IMR-90 (cell line): ENCODE measurements around the gene SEL1L2. TPM values are rescaled to one million over a fixed set of nuclear protein-coding genes. Genes with fewer than 3 reads are reported as not detected.

Source experiments
- ATAC-seq: fragments of 200-7000 bp; cut with Tn5 transposase; 2 replicates; pipeline ENCODE4 v1.9.1; 2020; ENCODE audit warnings: low read depth, mild to moderate bottlenecking, moderate library complexity
- BruUV-seq: library from RNA; stranded (reverse); fragments of 400-500 nt; replicated peaks from 2 replicates; lab custom pipeline; 2021; lab: Mats Ljungman, UMichigan
- CTCF ChIA-PET: fragments of 300-600 bp; formaldehyde crosslinking; extraction: SDS; loops from one replicate; lab custom pipeline; 2021; ENCODE audit warnings: antibody characterized with exemption; lab: Yijun Ruan, JAX
- POLR2A ChIA-PET: fragments of 300-600 bp; sonication (Branson Sonifier 250); formaldehyde crosslinking; loops from one replicate; lab custom pipeline; 2022; ENCODE audit warnings: antibody characterized with exemption; ENCODE audit not compliant: unreplicated experiment; lab: Charles Lee
- DNase-seq: peaks from one replicate; pipeline ENCODE4 v3.0.0; 2013
- H2AFZ ChIP-seq: replicated peaks from 2 replicates; pipeline ENCODE3; 2013; ENCODE audit warnings: low read length, mild to moderate bottlenecking; ENCODE audit not compliant: poor library complexity
- H2AK5ac ChIP-seq: 2 replicates; pipeline ENCODE4 v1.6.1; 2013; ENCODE audit warnings: low read depth, low read length, inconsistent platforms
- H2AK9ac ChIP-seq: replicated peaks from 2 replicates; pipeline ENCODE3; 2013; ENCODE audit warnings: mild to moderate bottlenecking, low read depth, low read length, moderate library complexity; ENCODE audit not compliant: poor library complexity
- H2BK120ac ChIP-seq: 2 replicates; pipeline ENCODE4 v1.6.1; 2013; ENCODE audit warnings: low read depth, low read length, inconsistent platforms
- H2BK15ac ChIP-seq: 3 replicates; pipeline ENCODE4 v1.6.1; 2013; ENCODE audit warnings: low read depth, low read length, inconsistent platforms
- H2BK20ac ChIP-seq: 2 replicates; pipeline ENCODE4 v1.6.1; 2013; ENCODE audit warnings: low read depth, mild to moderate bottlenecking, inconsistent platforms, low read length, moderate library complexity
- H2BK5ac ChIP-seq: 2 replicates; pipeline ENCODE4 v1.6.1; 2013; ENCODE audit warnings: mild to moderate bottlenecking, low read depth, low read length, inconsistent platforms; ENCODE audit not compliant: poor library complexity, severe bottlenecking
- H3K14ac ChIP-seq: replicated peaks from 2 replicates; pipeline ENCODE4 v1.6.1; 2013; ENCODE audit warnings: low read depth, low read length, inconsistent platforms
- H3K18ac ChIP-seq: 2 replicates; pipeline ENCODE4 v1.6.1; 2013; ENCODE audit warnings: low read depth, low read length, control low read depth
- H3K23ac ChIP-seq: 2 replicates; pipeline ENCODE4 v1.6.1; 2013; ENCODE audit warnings: low read depth, low read length, inconsistent platforms
- H3K27ac ChIP-seq: 2 replicates; pipeline ENCODE4 v1.5.1; 2013; ENCODE audit warnings: mild to moderate bottlenecking, control low read depth, low read length; ENCODE audit not compliant: insufficient read depth
- H3K27me3 ChIP-seq: 2 replicates; pipeline ENCODE4 v1.6.1; 2013; ENCODE audit warnings: low read length; ENCODE audit not compliant: control insufficient read depth, insufficient read depth
- H3K36me3 ChIP-seq: 2 replicates; pipeline ENCODE4 v1.6.1; 2013; ENCODE audit warnings: low read length, mixed read lengths; ENCODE audit not compliant: control insufficient read depth, insufficient read depth
- H3K4ac ChIP-seq: 2 replicates; pipeline ENCODE4 v1.6.1; 2013; ENCODE audit warnings: low read depth, low read length, inconsistent platforms
- H3K4me1 ChIP-seq: 2 replicates; pipeline ENCODE4 v1.6.1; 2013; ENCODE audit warnings: low read length, mixed read lengths; ENCODE audit not compliant: control insufficient read depth, insufficient read depth
- H3K4me2 ChIP-seq: 2 replicates; pipeline ENCODE4 v1.6.1; 2013; ENCODE audit warnings: low read depth, mild to moderate bottlenecking, control low read depth, low read length, moderate library complexity
- H3K4me3 ChIP-seq: 2 replicates; pipeline ENCODE4 v1.5.1; 2013; ENCODE audit warnings: low read depth, mild to moderate bottlenecking, control low read depth, low read length, moderate library complexity; ENCODE audit not compliant: insufficient read depth
- H3K56ac ChIP-seq: 2 replicates; pipeline ENCODE4 v1.6.1; 2013; ENCODE audit warnings: low read length, inconsistent platforms; ENCODE audit not compliant: insufficient read depth; ENCODE audit errors: extremely low read depth
- H3K79me1 ChIP-seq, 2 experiments: 2 replicates each; pipeline ENCODE4 v1.6.1; 2013; ENCODE audit warnings: low read length in 2 of 2, inconsistent platforms in 1 of 2, low read depth in 1 of 2
- H3K9ac ChIP-seq: 2 replicates; pipeline ENCODE4 v1.6.1; 2013; ENCODE audit warnings: low read depth, low read length, control low read depth
- H3K9me1 ChIP-seq: 2 replicates; pipeline ENCODE4 v1.6.1; 2013; ENCODE audit warnings: low read length, inconsistent platforms; ENCODE audit not compliant: insufficient read depth
- H3K9me3 ChIP-seq: 2 replicates; pipeline ENCODE4 v1.6.1; 2013; ENCODE audit warnings: low read length; ENCODE audit not compliant: control insufficient read depth, insufficient read depth
- H4K20me1 ChIP-seq: 2 replicates; pipeline ENCODE4 v1.6.1; 2013; ENCODE audit warnings: low read length, inconsistent platforms; ENCODE audit not compliant: insufficient read depth
- H4K5ac ChIP-seq: 2 replicates; pipeline ENCODE4 v1.6.1; 2013; ENCODE audit warnings: mild to moderate bottlenecking, low read depth, low read length, control low read depth
- H4K8ac ChIP-seq, 2 experiments: 2 replicates each; pipeline ENCODE4 v1.6.1; 2013; ENCODE audit warnings: low read depth in 2 of 2, low read length in 2 of 2, control low read depth in 1 of 2, inconsistent platforms in 1 of 2
- H4K91ac ChIP-seq: 2 replicates; pipeline ENCODE4 v1.6.1; 2013; ENCODE audit warnings: low read depth, low read length, inconsistent platforms; ENCODE audit not compliant: insufficient read depth
- BHLHE40 ChIP-seq: fragments of 150-350 bp; IDR thresholded peaks from 2 replicates; pipeline ENCODE4 v1.6.1; 2016; ENCODE audit warnings: mild to moderate bottlenecking, low read depth, low read length
- CEBPB ChIP-seq: IDR thresholded peaks from 2 replicates; pipeline ENCODE4 v1.6.1; 2012; ENCODE audit warnings: low read depth, low read length, improper control_type of control experiment
- CHD1 ChIP-seq: IDR thresholded peaks from 2 replicates; pipeline ENCODE4 v1.6.1; 2012; ENCODE audit warnings: low read depth, low read length, improper control_type of control experiment
- CTCF ChIP-seq: conservative IDR thresholded peaks from 2 replicates; pipeline ENCODE4 v1.5.1; 2012; ENCODE audit warnings: mild to moderate bottlenecking, low read depth, low read length, improper control_type of control experiment
- ELK1 ChIP-seq: fragments of 150-350 bp; IDR thresholded peaks from 2 replicates; pipeline ENCODE4 v1.6.1; 2016; ENCODE audit warnings: low read depth, mild to moderate bottlenecking, low read length, moderate library complexity, borderline replicate concordance
- FOS ChIP-seq: fragments of 150-350 bp; IDR thresholded peaks from 2 replicates; pipeline ENCODE4 v1.6.1; 2016; ENCODE audit warnings: low read depth, low read length
- MAFK ChIP-seq: IDR thresholded peaks from 2 replicates; pipeline ENCODE4 v1.6.1; 2012; ENCODE audit warnings: low read depth, low read length, improper control_type of control experiment
- MAZ ChIP-seq: IDR thresholded peaks from 2 replicates; pipeline ENCODE4 v1.6.1; 2012; ENCODE audit warnings: low read depth, mild to moderate bottlenecking, low read length, improper control_type of control experiment, moderate library complexity, borderline replicate concordance
- MXI1 ChIP-seq: IDR thresholded peaks from 2 replicates; pipeline ENCODE4 v1.6.1; 2012; ENCODE audit warnings: low read depth, mild to moderate bottlenecking, low read length, moderate library complexity, borderline replicate concordance
- NFE2L2 ChIP-seq: fragments of 150-350 bp; IDR thresholded peaks from 2 replicates; pipeline ENCODE4 v1.6.1; 2016; ENCODE audit warnings: low read depth, mild to moderate bottlenecking, low read length
- POLR2A ChIP-seq: IDR thresholded peaks from 2 replicates; pipeline ENCODE4 v1.6.1; 2012; ENCODE audit warnings: mild to moderate bottlenecking, low read depth, low read length
- RAD21 ChIP-seq: IDR thresholded peaks from 2 replicates; pipeline ENCODE4 v1.6.1; 2012; ENCODE audit warnings: low read length, improper control_type of control experiment
- RCOR1 ChIP-seq: IDR thresholded peaks from 2 replicates; pipeline ENCODE4 v1.6.1; 2012; ENCODE audit warnings: mild to moderate bottlenecking, low read length, improper control_type of control experiment; ENCODE audit not compliant: insufficient replicate concordance
- RFX5 ChIP-seq: IDR thresholded peaks from 2 replicates; pipeline ENCODE4 v1.8.0; 2012; ENCODE audit warnings: low read depth, mild to moderate bottlenecking, low read length, moderate library complexity
- SMC3 ChIP-seq: fragments of 150-350 bp; IDR thresholded peaks from 2 replicates; pipeline ENCODE4 v1.6.1; 2016; ENCODE audit warnings: low read depth, mild to moderate bottlenecking, antibody characterized with exemption, low read length, moderate library complexity
- USF2 ChIP-seq: fragments of 150-350 bp; IDR thresholded peaks from 2 replicates; pipeline ENCODE4 v1.6.1; 2017; ENCODE audit warnings: mild to moderate bottlenecking, antibody characterized with exemption, low read length, low read depth
- WGBS, 2 experiments: methylation state at CpG; one replicate each; pipeline versions ENCODE4 v1.1.5 to v1.1.7; 2013; ENCODE audit warnings: missing lambda C conversion rate in 2 of 2; ENCODE audit not compliant: insufficient read length in 1 of 2; ENCODE audit errors: extremely low coverage in 2 of 2; 5-methylcytosine and 5-hydroxymethylcytosine counted together
- dilution Hi-C: fragments of 300-500 bp; cut with HindIII; formaldehyde crosslinking; loops from one replicate; pipeline ENCODE4 v1.14.3; 2018; ENCODE audit warnings: low sequenced_read_pairs; ENCODE audit not compliant: unreplicated experiment
- in situ Hi-C: fragments of 300-500 bp; cut with MboI; formaldehyde crosslinking; loops from 3 replicates; pipeline ENCODE4 v1.14.3; 2019; ENCODE audit warnings: low sequenced_read_pairs, inconsistent platforms, mixed read lengths
- intact Hi-C: fragments of 100-400 bp; cut with micrococcal nuclease; formaldehyde crosslinking; loops from 2 replicates; pipeline ENCODE4 v1.10.0; 2022
- polyA plus RNA-seq, 3 experiments: library from polyadenylated mRNA; depleted of rRNA; stranded (reverse); fragments of >200 nt; gene quantifications; 2 replicates each; pipeline ENCODE4 v1.2.3, GENCODE V29; 2012; ENCODE audit warnings: low replicate concordance in 1 of 3
- total RNA-seq: library from RNA; depleted of rRNA; stranded (reverse); fragments of >200 nt; gene quantifications from 2 replicates; pipeline ENCODE4 v1.2.3, GENCODE V29; 2012

Gene SEL1L2
- total and polyA plus RNA-seq, 2 of the 4 experiments (the other 2 are of a cell fraction), result not detected

- no peak overlapping the region for H3K4me3 ChIP-seq
- TF ChIP-seq CHD1 (no peak), NFE2L2 (no peak), POLR2A (no peak), BHLHE40 (no peak), SMC3 (no peak), CEBPB (no peak), RCOR1 (no peak), CTCF (no peak), USF2 (no peak), ELK1 (no peak), MAFK (no peak), MAZ (no peak), MXI1 (no peak), FOS (no peak), RFX5 (no peak), RAD21 (no peak)
- no peak overlapping the region for H2BK5ac ChIP-seq
- H3K4ac ChIP-seq, result no peak overlapping the region
- H4K91ac ChIP-seq, result no peak overlapping the region
- H3K9me3 ChIP-seq, result no peaks in the 10 kb centered on the region
- no peak overlapping the region for H2AK9ac ChIP-seq
- intact Hi-C loops (no loop called here), in situ Hi-C loops (no loop called here), dilution Hi-C loops (no loop called here)
- H3K27ac ChIP-seq, result no peak overlapping the region
- H4K20me1 ChIP-seq, result no peaks in the 10 kb centered on the region
- H3K9ac ChIP-seq, result no peak overlapping the region
- no peaks in the 10 kb centered on the region for H3K4me1 ChIP-seq
- H3K36me3 ChIP-seq, result no peaks in the 10 kb centered on the region
- no peak for ATAC-seq
- H2BK20ac ChIP-seq, result no peak overlapping the region
- no peak overlapping the region for H2BK15ac ChIP-seq
- no peaks in the 10 kb centered on the region for H3K9me1 ChIP-seq
- H3K4me2 ChIP-seq, result no peak overlapping the region
- H3K56ac ChIP-seq, result no peak overlapping the region
- H2AFZ ChIP-seq, result no peak overlapping the region
- no peak overlapping the region for H2AK5ac ChIP-seq
- no peak overlapping the region for H2BK120ac ChIP-seq
- no CpG with 5 or more reads among the region's 4 CpGs for WGBS, 2 experiments
- no peak for DNase-seq
- no peak overlapping the region for H4K5ac ChIP-seq
- no peak overlapping the region for H3K23ac ChIP-seq
- H3K14ac ChIP-seq, result no peak overlapping the region
- POLR2A ChIA-PET, result no interaction called here
- CTCF ChIA-PET, result no interaction called here
- no peak overlapping the region for H3K18ac ChIP-seq
- H3K27me3 ChIP-seq, result no peaks in the 10 kb centered on the region
- BruUV-seq, result no TSS peak
- no peak overlapping the region for H4K8ac ChIP-seq
- no peaks in the 10 kb centered on the region for H3K79me1 ChIP-seq
Measured at GRCh38 chr20:13856354-13856753, 134.1 kb downstream of the SEL1L2 start.
